Renal cortex interstitium (tissue), 15 donors: ENCODE results near the gene ZNF766. TPM values are rescaled to one million over a fixed set of nuclear protein-coding genes. Genes with fewer than 3 reads are reported as not detected.

Experiments
- DNase-seq, 11 donors: peaks; one replicate each; pipeline ENCODE4 v3.0.0-alpha.2; 2013; ENCODE audit warnings: low read depth in 9 of 11, low spot score in 4 of 11; ENCODE audit errors: extremely low read depth in 1 of 11
- long read RNA-seq, 16 experiments: transcript quantifications; one replicate each; lab custom pipeline, GENCODE V29; 2026
- polyA plus RNA-seq, 3 donors: library from polyadenylated mRNA; unstranded; fragments of 120-200 nt; gene quantifications; one replicate each; pipeline ENCODE4 v1.2.1, GENCODE V29; 2013; ENCODE audit not compliant: insufficient read length in 3 of 3

Gene ZNF766
- 10 to 100 TPM; 18.6 to 23.1 (median 19.7) TPM for polyA plus RNA-seq
- long read RNA-seq, donor 1, full-length matches to known transcripts, result 2 of 2 reads
- long read RNA-seq, donor 1, partial matches to known transcripts, result 0 of 2 reads
- long read RNA-seq, donor 1, other reads (novel, unspliced or antisense), result 0 of 2 reads
- long read RNA-seq, donor 2, full-length matches to known transcripts, result 4 of 4 reads
- long read RNA-seq, donor 2, partial matches to known transcripts, result 0 of 4 reads
- long read RNA-seq, donor 2, other reads (novel, unspliced or antisense), result 0 of 4 reads
- long read RNA-seq, donor 3, full-length matches to known transcripts, result 5 of 5 reads
- long read RNA-seq, donor 3, partial matches to known transcripts, result 0 of 5 reads
- long read RNA-seq, donor 3, other reads (novel, unspliced or antisense), result 0 of 5 reads
- long read RNA-seq, donor 4, full-length matches to known transcripts, result 5 of 5 reads
- long read RNA-seq, donor 4, partial matches to known transcripts, result 0 of 5 reads
- long read RNA-seq, donor 4, other reads (novel, unspliced or antisense), result 0 of 5 reads
- long read RNA-seq, donor 5, full-length matches to known transcripts, result 11 of 11 reads
- long read RNA-seq, donor 5, partial matches to known transcripts, result 0 of 11 reads
- long read RNA-seq, donor 5, other reads (novel, unspliced or antisense), result 0 of 11 reads
- long read RNA-seq, donor 6, full-length matches to known transcripts, result 7 of 7 reads
- long read RNA-seq, donor 6, partial matches to known transcripts, result 0 of 7 reads
- long read RNA-seq, donor 6, other reads (novel, unspliced or antisense), result 0 of 7 reads
- long read RNA-seq, donor 7, full-length matches to known transcripts, result 4 of 4 reads
- long read RNA-seq, donor 7, partial matches to known transcripts, result 0 of 4 reads
- long read RNA-seq, donor 7, other reads (novel, unspliced or antisense), result 0 of 4 reads
- long read RNA-seq, donor 8, full-length matches to known transcripts, result 9 of 9 reads
- long read RNA-seq, donor 8, partial matches to known transcripts, result 0 of 9 reads
- long read RNA-seq, donor 8, other reads (novel, unspliced or antisense), result 0 of 9 reads
- long read RNA-seq, donor 9, full-length matches to known transcripts, result 5 of 5 reads
- long read RNA-seq, donor 9, partial matches to known transcripts, result 0 of 5 reads
- long read RNA-seq, donor 9, other reads (novel, unspliced or antisense), result 0 of 5 reads
- long read RNA-seq, donor 10, full-length matches to known transcripts, result 6 of 6 reads
- long read RNA-seq, donor 10, partial matches to known transcripts, result 0 of 6 reads
- long read RNA-seq, donor 10, other reads (novel, unspliced or antisense), result 0 of 6 reads
- long read RNA-seq, donor 11, full-length matches to known transcripts, result 6 of 6 reads
- long read RNA-seq, donor 11, partial matches to known transcripts, result 0 of 6 reads
- long read RNA-seq, donor 11, other reads (novel, unspliced or antisense), result 0 of 6 reads
- long read RNA-seq, donor 12, result 0 reads
- long read RNA-seq, donor 13, full-length matches to known transcripts, result 6 of 6 reads
- long read RNA-seq, donor 13, partial matches to known transcripts, result 0 of 6 reads
- long read RNA-seq, donor 13, other reads (novel, unspliced or antisense), result 0 of 6 reads
- long read RNA-seq, donor 14, full-length matches to known transcripts, result 1 of 1 reads
- long read RNA-seq, donor 14, partial matches to known transcripts, result 0 of 1 reads
- long read RNA-seq, donor 14, other reads (novel, unspliced or antisense), result 0 of 1 reads
- long read RNA-seq, donor 15, full-length matches to known transcripts, result 3 of 3 reads
- long read RNA-seq, donor 15, partial matches to known transcripts, result 0 of 3 reads
- long read RNA-seq, donor 15, other reads (novel, unspliced or antisense), result 0 of 3 reads
- long read RNA-seq, donor 16, full-length matches to known transcripts, result 9 of 14 reads
- long read RNA-seq, donor 16, partial matches to known transcripts, result 5 of 14 reads
- long read RNA-seq, donor 16, other reads (novel, unspliced or antisense), result 0 of 14 reads

DNA sequence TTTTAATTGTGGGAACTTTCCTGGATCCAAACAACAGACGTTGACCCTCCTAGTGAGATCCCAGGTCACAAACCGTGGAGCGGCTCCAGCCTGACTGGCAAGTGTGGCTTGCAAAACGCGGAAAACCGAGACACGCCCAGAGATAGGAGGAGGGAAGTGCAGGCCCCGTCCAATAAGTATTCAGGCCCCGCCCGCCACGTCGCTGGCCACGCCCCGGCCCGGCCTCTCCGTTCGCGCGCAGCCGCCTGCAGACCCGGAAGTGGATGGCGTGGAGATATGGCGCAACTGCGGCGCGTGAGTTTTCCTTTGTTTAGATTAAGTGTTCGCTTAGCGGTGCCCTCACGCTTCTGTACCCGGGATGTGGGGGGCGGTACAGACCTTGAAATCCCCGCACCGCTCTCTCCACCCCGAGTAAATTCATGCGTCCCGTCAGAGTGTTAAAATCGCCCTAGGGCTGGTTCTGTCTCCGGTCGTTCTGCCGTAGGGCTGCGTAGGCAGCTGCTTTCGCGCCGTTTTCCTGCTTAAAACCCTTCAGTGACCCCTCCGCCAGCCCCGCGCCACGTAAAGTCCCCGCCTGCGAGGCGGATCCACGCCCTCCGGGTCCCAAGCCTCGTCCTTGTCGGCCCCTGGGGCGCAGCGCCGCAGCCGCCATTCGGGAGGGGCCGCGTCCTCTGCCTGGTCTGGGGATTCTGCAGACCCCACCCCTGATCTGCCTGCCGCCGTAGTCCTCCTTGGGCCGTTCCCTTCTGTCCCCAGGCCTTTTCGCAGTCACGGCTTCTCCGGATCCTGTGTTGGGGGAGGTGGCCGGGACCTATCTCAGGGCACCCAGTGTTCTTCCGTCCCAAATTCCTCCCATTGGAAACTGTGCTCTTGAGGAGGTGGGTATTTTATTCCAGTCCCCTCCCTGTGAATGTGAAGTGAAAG is at the start of gene ZNF766:
Gene ZNF766, plus strand, starts transcription at position 250 of the 924 bp plus-strand sequence. Its CDS starts 27 bp downstream, at position 277.
- DNase-seq, result peak; percentile 79 to 94 (median 91)

- DNase-seq, result no peak
Observed at GRCh38 chr19:52219611-52220010, 49.8 kb upstream of the ZNF766 start.

- no peak for DNase-seq
Observed at GRCh38 chr19:52221031-52221430, 48.4 kb upstream of the ZNF766 start.

DNA sequence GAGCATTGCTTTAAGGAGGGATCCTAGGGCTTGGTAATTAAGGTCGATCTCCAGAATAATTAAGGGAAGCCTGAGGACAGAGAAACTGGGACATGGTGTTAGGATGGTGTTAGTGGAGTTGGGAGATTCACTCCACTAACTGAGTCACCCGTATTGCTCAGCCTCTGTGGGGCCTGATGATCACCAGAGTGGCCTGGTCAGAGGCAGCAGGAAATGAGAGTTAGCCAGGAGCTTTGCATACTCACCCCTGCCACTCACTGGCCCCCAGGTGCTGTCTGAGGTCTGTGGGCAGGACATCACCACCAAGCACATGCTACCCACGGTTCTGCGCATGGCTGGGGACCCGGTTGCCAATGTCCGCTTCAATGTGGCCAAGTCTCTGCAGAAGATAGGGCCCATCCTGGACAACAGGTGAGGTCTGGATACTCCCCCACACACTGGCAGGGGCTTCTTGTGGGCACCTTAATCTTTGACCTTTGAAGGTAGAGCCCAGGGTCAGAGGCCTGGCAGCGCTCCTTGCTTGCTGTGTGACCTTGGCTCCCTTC is 47.5 kb upstream of the ZNF766 start:
- DNase-seq, result no peak

GRCh38 chr19:52224211-52224610 is 45.2 kb upstream of the ZNF766 start:
- DNase-seq, result no peak

GRCh38 chr19:52226652-52227051 is 42.7 kb upstream of the ZNF766 start:
- DNase-seq, result no peak

DNA sequence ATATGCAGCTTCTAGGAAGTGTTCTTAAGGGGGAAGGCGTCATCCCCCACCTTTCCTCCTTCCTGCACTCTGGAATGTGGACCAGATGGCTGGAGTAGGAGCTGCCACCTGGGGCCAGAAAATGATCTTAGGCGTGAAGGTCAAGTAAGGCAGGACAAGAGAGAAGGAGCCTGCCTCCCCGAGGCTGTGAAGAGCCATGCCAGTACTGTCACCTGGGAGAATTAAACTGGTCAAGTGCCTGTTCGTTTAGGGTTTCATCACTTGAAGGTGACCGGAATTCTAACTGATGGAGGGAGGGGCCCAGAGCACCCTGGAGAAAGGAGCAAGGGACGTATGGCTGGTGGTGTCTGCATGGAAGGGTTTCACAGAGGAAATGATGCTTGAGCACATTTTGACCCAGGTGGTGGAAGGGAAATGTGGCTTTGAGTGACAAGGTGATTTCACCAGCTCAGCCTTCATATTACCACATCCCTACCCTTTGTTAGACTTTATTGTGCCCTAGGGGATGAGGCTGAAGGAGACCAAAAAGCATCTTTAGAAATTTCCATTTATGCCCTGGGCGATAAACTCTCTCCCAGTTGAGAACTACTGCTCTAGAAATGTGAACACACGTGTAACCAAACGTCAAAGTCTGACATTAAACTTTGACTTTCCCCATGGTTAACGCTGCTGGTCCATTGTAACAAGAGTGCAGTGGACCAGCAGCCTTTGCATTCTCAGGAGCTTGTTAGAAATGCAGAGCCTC is 42.0 kb upstream of the ZNF766 start:
- DNase-seq, result no peak

- no peak for DNase-seq
Observed at GRCh38 chr19:52227980-52228379, 41.4 kb upstream of the ZNF766 start.

DNA sequence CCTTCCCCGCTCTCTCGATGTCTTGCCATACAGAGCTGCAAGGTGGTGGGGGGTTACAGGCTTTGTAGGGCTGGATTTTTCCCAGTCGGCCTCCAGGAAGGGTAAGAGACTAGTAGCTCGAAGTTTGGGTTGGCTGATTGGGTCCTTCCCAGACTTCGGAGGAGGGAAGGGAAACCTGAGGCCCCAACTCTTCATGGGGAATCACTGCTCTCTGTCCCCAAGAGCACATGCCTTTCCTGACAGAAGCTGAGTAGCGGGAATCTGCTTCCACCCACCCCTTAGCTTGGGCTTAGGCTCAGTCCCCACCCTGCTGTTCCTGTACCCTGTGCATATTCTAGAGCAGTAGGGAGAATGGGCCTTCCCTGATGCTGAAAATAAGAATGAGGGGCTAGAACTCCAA is 39.9 kb upstream of the ZNF766 start:
- no peak for DNase-seq

- no peak for DNase-seq
Observed at GRCh38 chr19:52230685-52231084, 38.7 kb upstream of the ZNF766 start.

DNA sequence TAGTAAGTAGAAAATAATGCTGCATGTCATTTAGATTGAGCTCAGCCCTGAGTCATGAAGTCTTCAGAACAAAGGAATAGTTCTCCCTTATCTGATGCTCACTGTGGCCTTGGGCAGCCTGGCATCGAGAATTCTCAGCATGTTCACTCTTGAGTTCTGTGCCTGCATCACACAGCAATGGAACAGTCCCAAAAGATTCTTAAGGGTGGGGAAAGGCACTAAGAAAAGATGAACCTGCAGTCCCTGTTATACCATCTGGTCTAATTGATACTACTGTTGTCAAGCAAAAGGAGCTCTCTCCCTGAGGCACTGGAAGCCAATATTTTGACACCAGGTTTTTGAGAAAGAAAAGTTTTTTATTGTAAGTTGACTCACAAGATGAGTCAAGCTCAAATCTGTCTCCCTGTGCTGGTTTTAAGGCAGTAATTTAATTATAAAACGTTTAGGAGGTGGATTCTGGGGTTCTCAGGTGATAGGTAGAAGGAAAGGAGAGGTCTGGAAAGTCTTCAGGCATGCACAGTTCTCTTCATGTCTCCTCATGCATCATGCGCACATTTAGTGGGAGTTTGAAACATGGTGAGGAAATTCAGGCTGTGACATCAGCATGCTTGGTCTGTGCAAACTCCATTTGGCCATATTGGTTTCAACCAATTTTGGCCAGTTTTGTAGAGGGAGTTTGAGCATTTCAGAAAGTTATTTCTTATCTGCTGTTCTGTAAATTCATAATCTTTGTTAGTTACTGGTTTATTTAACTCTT is 38.1 kb upstream of the ZNF766 start:
- no peak for DNase-seq

- no peak for DNase-seq
Observed at GRCh38 chr19:52234406-52234805, 35.0 kb upstream of the ZNF766 start.

DNA sequence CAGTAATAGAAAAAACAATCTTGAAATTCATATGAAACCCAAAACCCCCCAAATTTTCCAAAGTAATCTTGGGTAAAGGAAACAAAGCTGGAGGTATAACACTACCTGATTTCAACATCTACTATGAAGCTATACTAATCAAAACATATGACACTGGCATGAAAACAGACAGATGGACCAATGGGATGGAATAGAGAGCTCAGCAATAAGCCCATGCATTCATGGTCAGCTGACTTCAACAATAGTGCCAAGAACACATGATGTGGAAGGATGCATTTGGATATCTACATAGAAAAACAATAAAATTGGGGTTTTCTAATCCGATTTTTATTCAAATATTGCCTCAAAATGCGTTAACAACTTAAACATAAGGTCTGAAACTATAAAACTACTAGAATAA is 32.2 kb upstream of the ZNF766 start:
- no peak for DNase-seq

GRCh38 chr19:52237771-52238400 is 31.5 kb upstream of the ZNF766 start:
- DNase-seq, result peak; percentile 9 to 64 (median 46)

- no peak for DNase-seq
Observed at GRCh38 chr19:52244021-52244420, 25.4 kb upstream of the ZNF766 start.
